CD14-positive monocyte (primary cell): ENCODE measurements around the gene OGFOD3. TPM values are rescaled to one million over a fixed set of nuclear protein-coding genes. Genes with fewer than 3 reads are reported as not detected.

Experiments
- DNase-seq, 3 donors: peaks; one replicate each; pipeline ENCODE4 v3.0.0-alpha.2; 2011 to 2022
- H2AFZ ChIP-seq: 2 replicates; pipeline ENCODE4 v1.6.0; 2012; ENCODE audit warnings: mild to moderate bottlenecking, low read depth, low read length, inconsistent platforms; ENCODE audit not compliant: insufficient read depth, poor library complexity, severe bottlenecking
- H3K27ac ChIP-seq, 2 donors: 1 replicate in 1 of 2; 2 replicates in 1 of 2; pipeline ENCODE4 v1.5.1; 2012 to 2013; ENCODE audit warnings: low read length in 2 of 2, control low read depth in 1 of 2, inconsistent platforms in 1 of 2, low read depth in 1 of 2, mild to moderate bottlenecking in 1 of 2
- H3K27me3 ChIP-seq, 2 donors: one replicate each; pipeline versions ENCODE4 v1.6.0 to v1.6.1; 2011 to 2013; ENCODE audit warnings: low read length in 2 of 2; ENCODE audit not compliant: control insufficient read depth in 2 of 2, insufficient read depth in 2 of 2
- H3K36me3 ChIP-seq, 2 donors: replicated peaks in 1 of 2; 1 replicate in 1 of 2; 2 replicates in 1 of 2; pipeline versions ENCODE4 v1.5.1 to v1.6.1; 2012 to 2013; ENCODE audit warnings: low read length in 2 of 2, control low read depth in 1 of 2, inconsistent platforms in 1 of 2, mild to moderate bottlenecking in 1 of 2; ENCODE audit not compliant: insufficient read depth in 2 of 2, control insufficient read depth in 1 of 2
- H3K4me1 ChIP-seq, 2 donors: 1 replicate in 1 of 2; 2 replicates in 1 of 2; pipeline versions ENCODE4 v1.5.1 to v1.6.1; 2012 to 2013; ENCODE audit warnings: low read length in 2 of 2, control low read depth in 1 of 2, inconsistent platforms in 1 of 2, mild to moderate bottlenecking in 1 of 2, moderate library complexity in 1 of 2; ENCODE audit not compliant: insufficient read depth in 2 of 2, control insufficient read depth in 1 of 2
- H3K4me2 ChIP-seq: replicated peaks from 2 replicates; pipeline ENCODE3; 2012; ENCODE audit warnings: low read length, moderate library complexity, mild to moderate bottlenecking; ENCODE audit not compliant: poor library complexity, severe bottlenecking; ENCODE audit errors: extremely low read depth
- H3K4me3 ChIP-seq, 3 experiments: fragments of 200-600 bp in 1 of 3; sonication (generic) in 1 of 3; replicated peaks in 1 of 3; 1 replicate in 2 of 3; 2 replicates in 1 of 3; pipeline ENCODE4 v1.5.1; 2011 to 2013; ENCODE audit warnings: low read length in 3 of 3, mild to moderate bottlenecking in 3 of 3, control low read depth in 2 of 3, low read depth in 2 of 3, inconsistent platforms in 1 of 3, moderate library complexity in 1 of 3
- H3K79me2 ChIP-seq: 2 replicates; pipeline ENCODE4 v1.6.0; 2012; ENCODE audit warnings: mild to moderate bottlenecking, control low read depth, inconsistent platforms, low read length, moderate library complexity; ENCODE audit not compliant: insufficient read depth
- H3K9ac ChIP-seq: 2 replicates; pipeline ENCODE4 v1.6.0; 2017; ENCODE audit warnings: low read length, mild to moderate bottlenecking; ENCODE audit not compliant: insufficient read depth, poor library complexity, severe bottlenecking
- H3K9me3 ChIP-seq, 2 donors: replicated peaks in 1 of 2; 1 replicate in 1 of 2; 2 replicates in 1 of 2; pipeline versions ENCODE4 v1.5.1 to v1.6.1; 2012 to 2013; ENCODE audit warnings: low read length in 2 of 2, control low read depth in 1 of 2; ENCODE audit not compliant: control insufficient read depth in 1 of 2, insufficient read depth in 1 of 2
- H4K20me1 ChIP-seq: 2 replicates; pipeline ENCODE4 v1.6.0; 2012; ENCODE audit warnings: mild to moderate bottlenecking, low read length, control low read depth, moderate library complexity; ENCODE audit not compliant: insufficient read depth
- H3K27ac Mint-ChIP-seq, 7 donors: one replicate each; pipeline ENCODE4 v1.8.0; 2020; ENCODE audit warnings: mild to moderate bottlenecking in 7 of 7, mixed read lengths in 7 of 7, moderate library complexity in 6 of 7, inconsistent platforms in 2 of 7
- H3K27me3 Mint-ChIP-seq, 3 donors: one replicate each; pipeline ENCODE4 v1.8.0; 2021 to 2022; ENCODE audit warnings: low read depth in 3 of 3, mild to moderate bottlenecking in 3 of 3, mixed read lengths in 3 of 3, moderate library complexity in 3 of 3, inconsistent platforms in 1 of 3
- H3K36me3 Mint-ChIP-seq, 2 donors: one replicate each; pipeline ENCODE4 v1.8.0; 2020; ENCODE audit warnings: mixed read lengths in 2 of 2, inconsistent platforms in 1 of 2, mild to moderate bottlenecking in 1 of 2
- H3K4me1 Mint-ChIP-seq: one replicate; pipeline ENCODE4 v1.8.0; 2020; ENCODE audit warnings: mild to moderate bottlenecking, mixed read lengths
- H3K4me3 Mint-ChIP-seq, 2 donors: one replicate each; pipeline ENCODE4 v1.8.0; 2020; ENCODE audit warnings: mild to moderate bottlenecking in 2 of 2, mixed read lengths in 2 of 2, moderate library complexity in 1 of 2
- H3K9me3 Mint-ChIP-seq, 7 donors: one replicate each; pipeline ENCODE4 v1.8.0; 2020 to 2022; ENCODE audit warnings: mixed read lengths in 7 of 7, mild to moderate bottlenecking in 6 of 7, moderate library complexity in 6 of 7, inconsistent platforms in 2 of 7
- CTCF ChIP-seq: fragments of 200-600 bp; IDR thresholded peaks from one replicate; pipeline ENCODE4 v1.8.0; 2022; ENCODE audit warnings: antibody characterized with exemption, mild to moderate bottlenecking
- WGBS: methylation state at CpG from one replicate; pipeline ENCODE4 v1.1.5; 2013; ENCODE audit warnings: missing lambda C conversion rate; ENCODE audit not compliant: insufficient coverage; 5-methylcytosine and 5-hydroxymethylcytosine counted together
- intact Hi-C, 2 donors: fragments of 100-400 bp; cut with micrococcal nuclease; formaldehyde crosslinking; loops; one replicate each; pipeline versions ENCODE4 v1.15.0 to v1.15.1; 2023
- polyA plus RNA-seq, 3 donors: library from polyadenylated mRNA; depleted of rRNA in 1 of 3; unstranded in 2 of 3; stranded (reverse) in 1 of 3; fragments of 300-500 nt in 2 of 3; fragments of >200 nt in 1 of 3; fragmentation: Illumina TruSeq in 2 of 3; gene quantifications; 1 replicate in 2 of 3; 2 replicates in 1 of 3; pipeline ENCODE4 v1.2.3, GENCODE V29; 2012 to 2021

Gene OGFOD3
- polyA plus RNA-seq, 3 donors: 17.9 to 36.4 (median 25.2) TPM

- H3K9me3 Mint-ChIP-seq: peaks cover 0 to 16% (median 5%) of the 10 kb centered on the region in 7 donors
- H3K27me3 Mint-ChIP-seq: peaks cover 57 to 86% (median 68%) of the 10 kb centered on the region in 3 donors
- no peak for TF ChIP-seq CTCF
- H3K4me2 ChIP-seq: peak within 1 kb of the TSS; percentile 23
- WGBS: 4% methylated on average over 105 of the region's 109 CpGs
- peaks cover 13% of the 10 kb centered on the region for H3K4me1 Mint-ChIP-seq
- H3K27me3 ChIP-seq: peaks cover 24 to 62% of the 10 kb centered on the region in 2 donors
- H3K79me2 ChIP-seq: no peaks in the 10 kb centered on the region
- H2AFZ ChIP-seq: no peak within 1 kb of the TSS
- no peak within 1 kb of the TSS for H3K27ac Mint-ChIP-seq
- H3K27ac ChIP-seq: no peak within 1 kb of the TSS
- peaks cover 0 to 7% of the 10 kb centered on the region in 2 donors for H3K9me3 ChIP-seq
- peak within 1 kb of the TSS in 1 of 3 experiments; percentile 28 for H3K4me3 ChIP-seq
- intact Hi-C loops: no loop called here
- H3K36me3 ChIP-seq: no peaks in the 10 kb centered on the region
- peaks cover 4 to 13% of the 10 kb centered on the region in 2 donors for H3K4me1 ChIP-seq
- DNase-seq: no peak
- no peaks in the 10 kb centered on the region for H4K20me1 ChIP-seq
- peaks cover 0 to 1% of the 10 kb centered on the region in 2 donors for H3K36me3 Mint-ChIP-seq
- H3K4me3 Mint-ChIP-seq: peak within 1 kb of the TSS; percentile 57 to 86
- H3K9ac ChIP-seq: no peak within 1 kb of the TSS
Observed at GRCh38 chr17:82371333-82372248, 46.8 kb downstream of the OGFOD3 start, which contains the start of gene UTS2R. Gene UTS2R (plus strand): TSS chr17:82371765. CDS start chr17:82374325, 2,560 bp downstream.

GRCh38 chr17:82370471-82371332, 47.7 kb downstream of the OGFOD3 start:
- H3K9me3 Mint-ChIP-seq: peaks cover 0 to 11% (median 5%) of the 10 kb centered on the region in 7 donors
- H3K36me3 Mint-ChIP-seq: peaks cover 0 to 1% of the 10 kb centered on the region in 2 donors
- Histone ChIP-seq H3K27me3 (peaks cover 24 to 55% of the 10 kb centered on the region in 2 donors), H4K20me1 (no peaks in the 10 kb centered on the region), H3K9ac (no peak overlapping the region), H3K9me3 (peaks cover 0 to 7% of the 10 kb centered on the region in 2 donors), H2AFZ (no peak overlapping the region), H3K27ac (no peak overlapping the region), H3K4me2 (peak overlapping the region; percentile 23), H3K4me3 (peak overlapping the region in 1 of 3 experiments; percentile 28), H3K4me1 (peaks cover 4 to 13% of the 10 kb centered on the region in 2 donors), H3K36me3 (no peaks in the 10 kb centered on the region), H3K79me2 (no peaks in the 10 kb centered on the region)
- DNase-seq: no peak
- H3K4me1 Mint-ChIP-seq: peaks cover 13% of the 10 kb centered on the region
- H3K27me3 Mint-ChIP-seq: peaks cover 49 to 79% (median 61%) of the 10 kb centered on the region in 3 donors
- intact Hi-C loops: no loop called here
- WGBS: 25% methylated on average over 32 of the region's 38 CpGs
- TF ChIP-seq CTCF: no peak
- peak overlapping the region; percentile 57 to 86 for H3K4me3 Mint-ChIP-seq
- peak overlapping the region in 1 of 7 donors; percentile 75 for H3K27ac Mint-ChIP-seq
